Stimulated activated CD4-positive, alpha-beta T cell treated with anti-CD3 and anti-CD28 coated beads, TNF-alpha, amount 100 ng/mL, for 48 hours (primary cell): ENCODE measurements around the gene CCT8.
A peak's percentile ranks its signal among the peaks of the same experiment; 100 is the strongest.

Experiments used
- DNase-seq, 3 donors: peaks; one replicate each; pipeline ENCODE4 v3.0.0-alpha.2; 2020; ENCODE audit warnings: low read depth in 3 of 3

CCT8 gene

GRCh38 chr21:29073222-29074006 lies at the start of gene CCT8:
TSS of gene CCT8 (minus strand) at chr21:29073648. CDS start at chr21:29073590, 58 bp downstream.
- DNase-seq: peak; percentile 97 to 99 (median 98)

GRCh38 chr21:29121759-29122158 lies 48.3 kb upstream of the CCT8 start:
- no peak for DNase-seq

GRCh38 chr21:29117372-29117955 lies 44.0 kb upstream of the CCT8 start:
- DNase-seq: no peak

GRCh38 chr21:29115899-29116298 lies 42.5 kb upstream of the CCT8 start:
- DNase-seq: no peak

- DNase-seq: no peak
Measured at GRCh38 chr21:29114765-29115500, 41.5 kb upstream of the CCT8 start.

- DNase-seq: no peak
Measured at GRCh38 chr21:29105218-29105617, 31.8 kb upstream of the CCT8 start.

GRCh38 chr21:29104239-29104708 lies 30.8 kb upstream of the CCT8 start:
- DNase-seq: no peak

GRCh38 chr21:29102791-29103257 lies 29.4 kb upstream of the CCT8 start:
- DNase-seq: no peak

GRCh38 chr21:29098156-29098555 lies 24.7 kb upstream of the CCT8 start:
- no peak for DNase-seq

- DNase-seq: no peak
Measured at GRCh38 chr21:29096218-29097015, 23.0 kb upstream of the CCT8 start.

- DNase-seq: no peak
Measured at GRCh38 chr21:29092102-29092959, 18.9 kb upstream of the CCT8 start.

GRCh38 chr21:29091033-29091432 lies 17.6 kb upstream of the CCT8 start:
- DNase-seq: no peak

GRCh38 chr21:29085106-29085752 lies 11.8 kb upstream of the CCT8 start:
- no peak for DNase-seq

GRCh38 chr21:29084372-29084771 lies 10.9 kb upstream of the CCT8 start:
- no peak for DNase-seq

GRCh38 chr21:29083306-29083705 lies 9.9 kb upstream of the CCT8 start:
- no peak for DNase-seq

- DNase-seq: no peak
Measured at GRCh38 chr21:29082046-29082815, 8.8 kb upstream of the CCT8 start.

- no peak for DNase-seq
Measured at GRCh38 chr21:29080454-29080941, 7.0 kb upstream of the CCT8 start.

GRCh38 chr21:29078869-29079767 lies 5.7 kb upstream of the CCT8 start:
- peak in 2 of 3 donors; percentile 14 to 17 for DNase-seq
